ENCODE data around the gene BLTP3A.

DNA sequence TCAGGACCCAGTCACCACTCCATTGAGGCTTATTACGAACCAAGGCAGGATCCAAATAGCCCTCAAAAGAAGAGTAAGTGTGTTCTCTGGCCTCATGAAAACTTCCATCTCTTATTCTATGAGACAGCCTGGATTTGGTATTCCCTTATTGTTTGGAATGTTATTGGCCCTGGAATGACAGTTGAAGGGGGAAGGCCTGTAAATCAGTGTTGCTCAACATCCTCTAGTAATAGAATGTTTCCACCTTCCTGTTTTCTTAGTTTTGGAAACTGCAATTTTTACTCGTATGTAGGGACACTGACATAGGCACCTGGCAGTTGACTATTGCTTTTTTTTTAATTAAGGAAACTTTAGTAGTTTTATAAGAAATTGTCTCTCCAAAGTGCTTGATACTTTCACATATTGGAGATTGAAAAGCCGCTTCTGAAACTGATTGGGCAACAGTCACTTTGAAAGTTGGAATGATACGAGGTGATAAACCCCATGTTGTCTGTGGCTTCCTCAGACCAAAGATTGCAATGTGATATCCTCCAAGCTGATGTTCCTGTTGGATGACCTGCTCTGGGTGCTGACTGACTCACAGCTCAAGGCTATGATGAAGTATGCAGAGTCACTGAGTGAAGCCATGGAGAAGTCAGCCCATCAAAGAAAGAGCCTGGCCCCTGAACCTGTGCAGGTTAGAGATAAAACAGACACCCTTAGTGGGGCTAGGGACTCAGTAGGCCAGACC is 43.1 kb downstream of the BLTP3A start:
- no peak for TF ChIP-seq EZH2 (IDR thresholded peaks at IDR 0.05; ENCODE audit: borderline replicate concordance, insufficient read depth, low read length, poor library complexity, severe bottlenecking)
- no peak for TF ChIP-seq CTCF (IDR thresholded peaks at IDR 0.05; ENCODE audit: poor library complexity, severe bottlenecking)
- TF ChIP-seq TAF1 (IDR thresholded peaks at IDR 0.05; ENCODE audit: low read depth): no peak
- TF ChIP-seq MXI1 (conservative IDR thresholded peaks at IDR 0.05; ENCODE audit: poor library complexity, severe bottlenecking): no peak
- TF ChIP-seq, protein P1, sequence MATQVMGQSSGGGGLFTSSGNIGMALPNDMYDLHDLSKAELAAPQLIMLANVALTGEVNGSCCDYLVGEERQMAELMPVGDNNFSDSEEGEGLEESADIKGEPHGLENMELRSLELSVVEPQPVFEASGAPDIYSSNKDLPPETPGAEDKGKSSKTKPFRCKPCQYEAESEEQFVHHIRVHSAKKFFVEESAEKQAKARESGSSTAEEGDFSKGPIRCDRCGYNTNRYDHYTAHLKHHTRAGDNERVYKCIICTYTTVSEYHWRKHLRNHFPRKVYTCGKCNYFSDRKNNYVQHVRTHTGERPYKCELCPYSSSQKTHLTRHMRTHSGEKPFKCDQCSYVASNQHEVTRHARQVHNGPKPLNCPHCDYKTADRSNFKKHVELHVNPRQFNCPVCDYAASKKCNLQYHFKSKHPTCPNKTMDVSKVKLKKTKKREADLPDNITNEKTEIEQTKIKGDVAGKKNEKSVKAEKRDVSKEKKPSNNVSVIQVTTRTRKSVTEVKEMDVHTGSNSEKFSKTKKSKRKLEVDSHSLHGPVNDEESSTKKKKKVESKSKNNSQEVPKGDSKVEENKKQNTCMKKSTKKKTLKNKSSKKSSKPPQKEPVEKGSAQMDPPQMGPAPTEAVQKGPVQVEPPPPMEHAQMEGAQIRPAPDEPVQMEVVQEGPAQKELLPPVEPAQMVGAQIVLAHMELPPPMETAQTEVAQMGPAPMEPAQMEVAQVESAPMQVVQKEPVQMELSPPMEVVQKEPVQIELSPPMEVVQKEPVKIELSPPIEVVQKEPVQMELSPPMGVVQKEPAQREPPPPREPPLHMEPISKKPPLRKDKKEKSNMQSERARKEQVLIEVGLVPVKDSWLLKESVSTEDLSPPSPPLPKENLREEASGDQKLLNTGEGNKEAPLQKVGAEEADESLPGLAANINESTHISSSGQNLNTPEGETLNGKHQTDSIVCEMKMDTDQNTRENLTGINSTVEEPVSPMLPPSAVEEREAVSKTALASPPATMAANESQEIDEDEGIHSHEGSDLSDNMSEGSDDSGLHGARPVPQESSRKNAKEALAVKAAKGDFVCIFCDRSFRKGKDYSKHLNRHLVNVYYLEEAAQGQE (IDR thresholded peaks at IDR 0.05; ENCODE audit: borderline replicate concordance): no peak
- no peak for TF ChIP-seq SMC3 (conservative IDR thresholded peaks at IDR 0.05; ENCODE audit: poor library complexity)
- no peak for TF ChIP-seq POLR2AphosphoS5 (IDR thresholded peaks at IDR 0.05)
- TF ChIP-seq EP300 (conservative IDR thresholded peaks at IDR 0.05; ENCODE audit: poor library complexity, severe bottlenecking): no peak
- TF ChIP-seq RAD21 (conservative IDR thresholded peaks at IDR 0.05): no peak
